Stimulated activated CD8-positive, alpha-beta memory T cell treated with anti-CD3 and anti-CD28 coated beads, Interleukin-4, amount 100 ng/mL, for 1 hour (primary cell): ENCODE results near the gene SHROOM3.

Source experiments
- DNase-seq, 2 donors: peaks; one replicate each; pipeline ENCODE4 v3.0.0-alpha.2; 2020; ENCODE audit warnings: low read depth in 2 of 2, low spot score in 1 of 2

The SHROOM3 gene

DNA sequence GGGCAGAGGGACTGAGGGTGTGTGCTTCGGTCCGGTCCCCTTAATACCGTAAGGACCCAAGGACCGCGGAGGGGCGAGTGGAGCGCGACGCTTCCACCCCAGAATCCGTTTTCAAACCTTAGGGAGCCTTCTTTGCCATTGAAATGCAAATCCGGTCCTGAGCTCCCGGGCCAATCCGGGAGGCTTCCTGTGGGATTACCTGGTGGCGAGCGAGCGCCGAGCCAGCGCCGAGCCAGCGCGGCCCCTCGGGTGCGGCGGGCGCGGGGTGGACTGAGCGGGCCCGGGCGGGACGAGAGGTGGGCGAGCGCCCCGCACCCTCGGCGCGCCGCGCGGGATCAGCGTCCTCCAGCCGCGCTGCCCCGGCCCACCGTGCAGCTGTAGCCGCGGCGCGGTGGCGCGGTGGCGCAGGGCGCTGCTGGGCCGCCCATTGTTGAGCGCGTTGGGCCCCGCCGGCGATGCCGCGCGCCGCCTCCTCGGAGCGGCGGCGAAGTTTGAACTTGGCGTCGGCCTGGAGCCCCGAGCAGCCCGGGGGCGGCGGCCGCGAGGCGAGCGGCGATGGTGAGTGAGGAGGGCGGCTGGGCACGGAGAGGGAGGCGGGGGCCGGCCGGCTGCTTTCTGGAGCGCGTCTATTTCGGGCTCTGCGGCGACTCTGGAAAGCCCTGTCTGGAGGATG is 254.3 kb downstream of the SHROOM3 start:
- DNase-seq, result no peak

DNA sequence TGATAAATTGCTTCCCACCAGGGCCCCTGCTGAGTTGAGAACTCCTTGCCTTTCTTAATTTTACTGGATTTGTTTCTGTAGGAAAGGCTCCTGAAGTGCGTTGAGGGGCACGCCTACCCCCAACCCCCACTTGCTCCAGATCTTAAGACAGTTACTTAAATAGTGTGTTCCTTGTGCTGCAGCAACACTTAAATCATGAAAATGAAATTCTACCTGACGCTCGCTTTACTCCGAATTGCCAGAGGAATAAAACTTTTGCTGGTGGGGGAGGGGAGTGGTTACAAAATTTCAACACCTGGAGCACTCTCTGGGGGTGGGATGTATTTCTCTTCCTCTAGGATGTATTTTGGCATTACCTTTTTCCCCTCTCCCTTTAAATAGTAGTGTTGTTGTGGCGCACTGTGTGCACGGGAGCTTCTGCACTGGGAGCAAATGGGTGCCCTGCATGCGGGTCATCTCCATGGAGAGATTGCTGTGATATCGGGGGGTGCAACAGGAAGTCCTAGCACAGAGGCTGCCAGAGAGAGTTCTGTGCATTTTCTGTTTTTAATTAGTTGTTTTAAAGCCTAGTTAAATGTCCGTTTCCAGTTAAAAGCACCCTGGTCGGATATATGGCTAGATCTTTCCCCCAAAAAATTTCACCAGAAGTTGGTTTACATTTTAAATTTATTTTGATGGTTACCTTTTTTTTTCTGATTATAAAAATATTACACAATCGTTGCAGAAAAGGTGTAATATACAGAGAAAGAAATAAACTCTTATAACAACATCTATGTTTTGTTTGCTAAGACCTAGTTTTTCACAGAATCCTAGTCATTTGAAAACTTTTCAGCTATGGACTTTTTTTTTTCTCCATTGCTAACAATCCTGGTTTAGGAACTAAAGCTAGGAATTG is 255.2 kb downstream of the SHROOM3 start:
- DNase-seq, result no peak

DNA sequence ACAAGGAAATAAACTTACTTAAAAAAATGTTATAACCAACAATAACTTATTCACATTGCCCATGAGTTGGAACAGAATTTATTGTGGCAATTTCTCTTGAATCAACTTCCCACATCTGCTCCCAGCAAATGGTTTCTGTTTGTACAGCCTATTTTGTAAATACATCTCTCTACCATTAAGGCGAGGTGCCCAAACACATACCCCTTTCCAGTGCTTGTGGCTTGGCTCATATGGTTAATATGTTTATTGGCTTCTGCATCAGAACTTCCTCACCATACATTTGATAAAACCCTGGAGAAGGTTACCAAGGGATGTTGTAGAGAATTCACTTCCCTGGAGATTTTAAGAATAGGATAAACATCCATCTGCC is 255.9 kb downstream of the SHROOM3 start:
- no peak for DNase-seq

DNA sequence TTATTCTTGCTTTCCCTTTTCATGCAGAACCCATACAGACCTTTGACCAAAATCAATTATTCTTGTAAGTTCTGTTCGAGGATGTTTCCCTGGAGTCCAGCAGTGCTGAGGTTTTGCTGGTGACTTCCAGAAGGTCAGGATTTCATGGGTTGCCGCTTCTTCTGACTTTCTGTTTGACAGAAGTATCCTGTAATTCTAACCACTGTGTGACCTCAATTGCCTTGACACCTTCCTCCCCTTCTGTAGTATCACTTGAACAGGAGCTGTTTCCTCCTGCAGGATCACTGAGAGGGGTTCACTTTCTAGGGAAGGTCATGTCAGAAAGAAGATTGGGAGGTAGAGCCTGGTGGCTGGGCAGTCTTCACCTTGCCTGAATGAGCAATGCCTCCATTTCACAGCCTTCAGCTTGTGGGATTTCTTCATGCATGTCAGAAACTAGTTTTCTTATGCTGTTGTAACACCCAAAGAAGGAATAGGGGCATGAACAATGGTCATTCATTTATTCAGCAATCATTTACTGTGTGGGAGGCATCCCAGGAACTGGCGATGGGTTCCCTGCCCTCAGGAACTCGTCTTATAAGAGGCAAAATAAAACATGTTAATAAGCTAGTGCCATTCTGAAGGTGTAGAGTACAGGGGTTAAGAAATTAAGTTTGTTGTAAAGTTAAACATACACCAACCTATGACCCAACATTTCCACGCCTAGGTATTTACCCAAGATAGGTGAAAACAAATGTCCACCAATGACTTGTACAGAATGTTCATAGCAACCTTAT is 257.0 kb downstream of the SHROOM3 start:
- no peak for DNase-seq

DNA sequence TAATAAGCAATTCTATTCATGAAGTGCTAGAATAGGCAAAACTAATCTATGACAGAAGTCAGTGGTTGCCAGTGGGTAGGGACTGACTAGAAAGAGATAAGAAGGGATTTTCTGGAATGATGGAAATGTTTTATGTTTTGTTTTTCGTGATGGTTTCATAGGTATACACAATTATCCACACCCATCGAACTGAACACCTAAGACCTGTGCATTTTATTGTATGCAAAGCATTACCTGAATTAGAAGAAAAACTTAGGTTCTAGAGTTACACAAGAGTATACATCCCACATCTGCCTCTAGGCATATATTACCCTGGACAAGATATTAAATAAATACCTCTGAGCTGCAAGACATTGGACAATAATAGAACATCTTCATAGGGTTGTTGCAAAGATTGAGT is 257.7 kb downstream of the SHROOM3 start:
- no peak for DNase-seq

DNA sequence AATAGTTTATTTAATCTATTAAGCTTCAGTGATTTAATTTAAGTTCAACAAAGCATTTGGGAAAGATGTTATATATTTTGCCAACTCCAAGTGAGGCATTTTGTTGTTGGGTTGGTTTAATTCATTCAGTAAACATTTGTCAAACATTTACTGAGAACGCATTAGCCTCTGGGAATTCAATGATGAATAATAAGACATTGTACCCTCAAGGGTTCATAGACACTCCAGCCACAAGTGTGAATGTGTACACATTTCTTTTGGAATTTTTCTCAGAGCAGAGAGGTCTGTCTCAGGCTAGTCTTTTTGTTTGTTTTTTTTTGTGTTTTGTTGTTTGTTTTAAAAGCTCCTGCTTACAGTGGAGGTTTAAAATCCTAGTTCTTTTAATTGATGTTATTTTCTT is 259.0 kb downstream of the SHROOM3 start:
- no peak for DNase-seq

DNA sequence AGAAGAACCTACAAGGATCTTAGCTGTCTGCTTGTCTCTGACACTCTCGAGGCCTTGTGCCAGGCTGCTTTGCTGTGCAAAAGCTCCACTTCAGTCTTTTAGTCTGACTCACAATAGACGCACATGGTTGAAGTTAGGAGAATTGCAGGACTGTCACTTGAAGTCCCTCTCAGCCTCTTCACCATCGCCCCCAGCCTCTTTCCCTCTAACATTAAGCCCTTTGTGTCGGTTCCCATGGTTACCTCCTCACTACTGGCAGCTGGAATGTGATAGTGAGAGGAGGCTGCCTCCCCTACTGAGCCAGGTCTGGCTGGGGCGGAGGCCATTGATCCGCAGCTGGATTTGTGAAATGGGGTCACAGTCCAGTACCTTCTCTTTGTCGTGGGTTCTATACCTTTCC is 261.1 kb downstream of the SHROOM3 start:
- DNase-seq, result no peak

DNA sequence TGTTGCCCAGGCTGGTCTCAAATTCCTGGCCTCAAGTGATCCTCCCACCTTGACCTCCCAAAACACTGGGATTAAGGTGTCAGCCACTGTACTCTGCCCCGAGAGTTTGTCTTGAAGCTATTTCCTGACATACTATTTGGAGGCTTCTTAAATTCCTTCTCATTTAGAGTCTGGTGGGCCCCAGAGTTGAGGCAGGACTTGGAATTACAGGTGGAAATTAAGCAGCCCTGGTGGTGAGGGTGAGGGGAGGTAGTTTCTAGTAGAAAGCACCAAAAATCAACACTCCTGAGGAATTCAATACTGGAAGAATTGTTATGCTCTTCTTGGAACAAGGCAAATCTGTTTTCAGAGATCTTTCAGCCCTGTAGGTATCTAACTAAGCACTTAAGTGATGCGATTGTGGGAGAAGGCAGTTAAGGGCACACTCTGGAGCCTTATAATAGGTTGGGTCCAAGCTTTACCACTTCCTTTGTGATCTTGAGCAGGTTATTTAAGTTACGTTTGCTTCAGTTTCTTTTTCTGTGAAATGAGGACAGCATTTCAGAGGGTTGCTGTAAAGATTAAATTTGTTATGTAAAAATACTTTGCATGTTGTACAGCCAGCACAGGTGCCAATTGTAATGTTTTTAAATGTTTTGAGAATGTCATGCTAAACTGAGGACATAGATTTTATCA is 262.2 kb downstream of the SHROOM3 start:
- no peak for DNase-seq

DNA sequence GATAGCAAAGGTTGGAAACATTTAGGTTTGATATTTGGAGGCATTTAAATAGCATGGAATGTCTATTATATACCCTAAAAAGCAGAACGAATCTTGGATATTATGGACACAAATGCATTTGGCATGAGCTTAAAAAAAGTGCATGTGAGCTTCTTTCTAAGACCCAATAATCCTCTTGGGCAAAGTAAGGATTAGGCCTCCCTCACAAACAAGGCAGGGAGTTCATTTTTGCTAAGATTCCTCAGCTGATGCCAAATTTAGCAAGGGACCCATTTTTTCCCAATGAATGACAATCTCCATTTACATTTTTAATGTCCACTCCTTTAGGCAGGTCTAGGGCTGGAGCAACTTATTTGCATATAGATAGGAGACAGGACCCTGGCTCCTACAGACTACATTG is 263.1 kb downstream of the SHROOM3 start:
- no peak for DNase-seq

DNA sequence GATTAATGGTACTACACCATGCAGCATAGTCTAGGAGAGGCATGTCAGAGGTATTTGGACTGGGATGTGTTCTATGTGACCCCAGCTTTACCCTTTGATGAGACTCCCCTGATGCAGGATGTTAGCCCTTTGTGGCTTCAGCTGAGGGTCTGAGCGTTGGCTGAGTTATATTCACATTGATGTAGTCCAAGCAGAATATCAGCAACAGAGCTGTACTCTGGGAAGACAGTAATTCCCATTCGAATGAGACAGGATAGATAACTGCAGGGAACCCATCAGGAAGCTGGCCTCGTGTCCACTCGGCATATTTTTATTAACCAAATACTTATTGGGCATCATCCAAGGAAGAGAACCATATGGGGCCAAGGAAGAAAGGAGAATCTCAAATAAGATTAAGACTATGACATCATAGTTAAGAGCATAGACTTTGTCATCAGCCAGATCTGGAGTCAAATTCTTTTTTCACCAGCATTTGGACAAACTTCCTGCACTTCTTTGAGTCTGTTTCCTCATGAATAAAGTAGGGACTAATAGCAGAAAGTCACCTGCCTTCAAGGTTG is 264.8 kb downstream of the SHROOM3 start:
- no peak for DNase-seq

DNA sequence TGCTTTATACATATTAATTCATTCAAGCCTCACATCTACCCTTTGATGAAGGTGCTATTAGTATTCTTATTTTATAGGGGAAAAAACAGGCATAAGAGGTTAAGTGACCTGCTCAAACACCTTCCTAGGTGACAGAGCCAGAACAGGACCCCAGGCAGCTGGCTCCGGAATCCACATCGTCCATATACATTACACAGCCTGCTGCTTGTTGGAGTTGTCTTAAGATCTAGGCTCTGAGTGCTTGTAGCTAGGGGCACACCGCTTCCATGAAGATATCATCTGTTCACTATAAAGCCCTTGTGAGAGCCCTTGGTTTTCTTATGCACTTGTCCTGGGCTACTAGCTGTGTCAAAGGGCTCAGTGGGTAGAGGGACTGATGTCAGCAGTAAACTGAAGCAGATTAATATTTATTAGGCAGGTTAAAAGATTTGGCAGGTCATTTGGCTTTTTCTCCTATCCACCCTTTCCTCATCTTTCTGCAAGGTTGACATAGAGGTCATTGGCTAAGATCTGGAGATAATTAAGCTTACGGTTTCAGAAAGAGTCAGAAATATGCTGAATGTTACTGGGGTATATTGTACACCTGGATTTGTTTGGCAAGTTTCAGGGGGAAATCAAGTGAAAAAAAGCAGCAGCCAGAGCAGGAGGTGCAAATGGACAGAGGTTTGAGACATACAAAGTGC is 267.6 kb downstream of the SHROOM3 start:
- DNase-seq, result no peak

DNA sequence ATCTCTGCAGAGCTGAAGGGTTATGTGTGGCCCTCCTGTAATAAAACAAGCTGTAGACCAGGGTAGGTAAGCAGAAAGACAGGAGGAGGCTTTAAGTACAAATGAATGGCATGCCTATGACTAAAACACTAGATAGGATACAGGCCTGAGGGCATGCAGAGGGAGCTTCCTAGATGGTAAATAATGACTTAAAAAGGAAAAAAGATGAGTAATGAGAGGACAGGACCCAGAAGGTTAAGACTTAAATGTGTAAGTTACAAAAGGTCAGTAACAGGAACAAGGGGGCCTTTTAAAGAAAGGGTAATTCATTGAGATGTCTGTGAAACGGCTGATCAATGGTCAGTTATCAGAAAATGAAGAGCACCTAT is 268.1 kb downstream of the SHROOM3 start:
- DNase-seq, result no peak

DNA sequence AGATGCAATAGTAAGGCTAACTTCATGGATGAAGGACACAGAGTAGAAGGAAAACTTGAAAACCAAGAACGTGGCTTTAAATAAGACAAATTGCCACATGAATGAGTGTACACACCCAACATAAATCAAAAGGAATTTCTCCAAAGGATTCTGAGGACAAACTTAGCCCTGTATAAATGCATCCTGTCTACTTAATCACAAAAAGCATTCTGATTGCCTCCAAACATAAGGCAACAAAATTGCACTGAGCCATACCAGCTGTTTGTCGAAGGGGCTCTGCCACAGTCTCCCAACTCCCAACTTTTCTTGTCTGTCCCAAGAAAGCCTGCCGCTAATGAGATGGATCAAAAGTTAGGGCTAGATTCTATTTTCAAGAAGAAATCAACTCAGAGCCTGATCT is 268.6 kb downstream of the SHROOM3 start:
- DNase-seq, result no peak

DNA sequence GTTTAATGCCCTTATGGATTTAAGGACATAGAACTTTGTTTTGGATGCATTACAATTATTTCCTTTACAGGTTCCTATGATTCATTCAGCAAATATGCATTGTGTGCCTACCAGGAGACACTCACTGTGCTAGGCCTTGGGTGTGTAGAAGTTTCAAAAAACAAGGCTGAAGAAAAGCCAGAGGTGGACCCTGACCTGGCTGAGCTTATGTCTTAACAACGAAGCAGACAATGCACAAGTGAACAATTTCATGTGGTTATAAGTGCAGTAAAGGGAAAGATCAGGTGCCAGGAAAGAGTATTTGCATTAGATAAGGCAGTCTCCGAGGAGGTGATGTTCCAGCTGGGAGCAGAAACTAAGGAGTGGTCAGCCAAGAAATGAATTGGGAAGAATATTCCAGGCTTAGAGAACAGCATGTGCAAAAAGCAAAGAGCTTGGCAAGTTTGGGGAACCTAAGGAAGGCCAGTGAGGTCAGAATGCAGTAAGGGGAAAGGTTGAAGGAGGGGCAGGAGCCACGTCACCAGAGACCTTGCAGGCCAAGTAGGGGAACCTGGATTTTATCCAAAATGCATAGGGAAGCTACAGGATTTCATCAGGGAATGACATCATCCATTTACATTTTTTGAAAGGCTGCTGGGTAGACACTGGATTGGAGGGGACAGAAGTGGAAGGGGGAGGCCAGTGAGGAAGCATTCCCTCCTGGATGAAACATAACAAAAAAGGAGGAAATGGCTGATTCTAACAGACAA is 269.3 kb downstream of the SHROOM3 start:
- DNase-seq, result no peak

DNA sequence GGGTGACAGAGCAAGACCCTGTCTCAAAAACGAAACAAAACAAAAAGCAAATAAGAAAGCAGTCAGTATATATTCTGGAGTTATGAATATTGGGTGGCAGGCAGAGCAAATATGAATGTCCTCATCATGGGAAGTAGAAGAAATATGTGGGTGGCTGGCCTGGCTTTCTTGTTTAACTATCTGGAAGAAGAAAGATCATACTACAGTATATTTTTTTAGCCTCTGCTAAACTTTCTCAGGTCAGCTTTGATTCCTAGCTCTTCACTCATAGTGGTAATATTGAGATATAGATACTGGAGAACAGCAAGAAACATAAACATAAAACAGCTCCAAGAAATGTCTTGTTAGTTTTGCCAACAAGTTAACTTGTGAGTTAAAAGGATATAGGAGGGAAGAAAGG is 270.4 kb downstream of the SHROOM3 start:
- DNase-seq, result no peak

DNA sequence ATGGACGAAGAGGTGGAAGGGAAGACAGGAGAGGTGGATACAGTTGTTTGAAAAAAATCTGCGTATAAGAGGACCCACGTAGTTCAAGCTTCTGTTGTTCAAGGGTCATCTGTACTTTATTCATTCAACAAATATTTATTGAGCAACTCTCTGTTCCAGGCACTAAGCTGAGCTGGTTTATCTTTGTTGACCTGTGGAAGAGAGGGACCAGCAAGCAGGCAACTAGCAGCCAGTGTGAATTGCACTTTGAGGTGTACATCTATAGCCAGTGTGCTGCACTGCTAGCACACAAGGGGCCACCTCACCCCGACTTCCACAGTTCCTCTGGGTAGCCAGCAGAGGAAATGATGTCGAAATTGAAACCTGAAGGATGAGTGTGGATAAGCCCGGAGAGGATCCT is 271.6 kb downstream of the SHROOM3 start:
- no peak for DNase-seq

DNA sequence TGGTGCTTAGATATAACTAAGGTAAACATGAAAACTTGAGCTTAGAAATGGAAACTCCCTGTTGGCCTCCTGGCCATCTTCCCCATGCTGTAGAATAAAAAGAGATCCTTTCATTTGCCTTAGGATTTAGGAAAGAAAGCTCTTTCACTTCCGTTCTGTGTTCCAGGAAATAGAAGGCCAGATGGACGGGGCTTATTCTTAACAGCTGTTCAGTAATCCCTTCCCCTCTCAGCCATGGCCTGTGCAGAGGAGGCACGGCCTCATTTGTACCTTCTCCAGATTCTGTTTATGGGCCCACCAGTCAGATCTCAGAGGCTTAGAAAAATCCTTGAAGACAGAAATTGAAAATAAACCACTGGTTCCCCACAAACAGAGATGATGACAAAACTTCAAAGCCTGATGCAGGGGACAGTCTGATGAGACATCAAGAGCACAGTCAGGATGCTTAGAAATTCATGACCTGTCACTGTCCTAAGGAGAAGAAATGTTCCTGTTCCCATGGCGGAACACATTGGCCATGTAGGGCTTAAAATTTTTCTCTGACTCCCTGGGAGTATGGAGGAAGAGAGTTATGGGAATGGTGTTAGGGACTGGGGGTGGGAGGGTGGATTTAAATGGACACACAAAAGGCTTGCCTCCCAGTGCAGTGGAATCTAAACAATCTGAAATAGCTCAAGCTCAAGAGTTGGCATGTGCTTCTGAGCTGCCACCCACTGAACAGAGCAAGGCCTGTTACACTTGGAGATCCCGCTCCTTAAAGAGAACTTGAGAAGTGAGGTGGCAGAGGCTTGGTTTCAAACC is 274.1 kb downstream of the SHROOM3 start:
- DNase-seq, result no peak

DNA sequence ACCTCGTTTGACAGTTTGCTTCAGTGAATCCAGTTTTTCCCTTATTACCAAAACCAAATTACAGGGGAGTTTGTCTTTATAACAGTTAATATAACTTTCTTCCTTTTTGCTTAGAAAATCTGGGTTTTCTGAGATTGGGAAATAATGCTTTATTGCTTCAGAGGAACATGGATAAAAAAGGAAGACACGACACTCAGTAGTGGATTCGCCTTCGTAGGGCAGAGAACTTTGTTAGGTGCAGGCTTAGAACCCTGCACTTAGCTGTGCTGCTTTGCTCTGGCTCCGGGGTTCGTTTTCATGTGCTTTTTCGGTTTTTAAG is 274.7 kb downstream of the SHROOM3 start:
- no peak for DNase-seq

DNA sequence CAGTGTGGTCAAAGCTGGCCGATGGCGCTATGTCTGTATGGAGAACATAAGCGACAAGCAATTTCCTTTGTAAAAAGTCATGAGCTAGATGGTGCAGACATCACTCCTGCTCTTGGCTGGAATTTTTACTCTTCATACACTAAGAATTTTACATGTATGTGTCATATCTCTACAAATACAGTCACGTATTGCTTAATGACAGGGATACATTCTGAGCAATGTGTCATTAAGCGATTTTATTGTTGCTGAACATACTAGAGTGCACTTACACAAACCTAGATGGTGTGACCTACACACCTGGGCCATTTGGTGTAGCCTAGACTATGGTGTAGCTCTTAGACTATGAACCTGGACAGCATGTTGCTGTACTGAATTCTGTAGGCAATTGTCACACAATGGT is 277.5 kb downstream of the SHROOM3 start:
- DNase-seq, result no peak
